ENCODE data around the gene NECAP2. TPM values are rescaled to one million over a fixed set of nuclear protein-coding genes. Genes with fewer than 3 reads are reported as not detected.
"Not testable (repeated sequence)": the region's sequence is repeated elsewhere in the genome, so short reads cannot be mapped to it uniquely, and the experiment has no call there.

The NECAP2 gene
- total and polyA plus RNA-seq, 2 of the 4 experiments (the other 2 are of a cell fraction): 80.5 to 85.1 TPM

DNA sequence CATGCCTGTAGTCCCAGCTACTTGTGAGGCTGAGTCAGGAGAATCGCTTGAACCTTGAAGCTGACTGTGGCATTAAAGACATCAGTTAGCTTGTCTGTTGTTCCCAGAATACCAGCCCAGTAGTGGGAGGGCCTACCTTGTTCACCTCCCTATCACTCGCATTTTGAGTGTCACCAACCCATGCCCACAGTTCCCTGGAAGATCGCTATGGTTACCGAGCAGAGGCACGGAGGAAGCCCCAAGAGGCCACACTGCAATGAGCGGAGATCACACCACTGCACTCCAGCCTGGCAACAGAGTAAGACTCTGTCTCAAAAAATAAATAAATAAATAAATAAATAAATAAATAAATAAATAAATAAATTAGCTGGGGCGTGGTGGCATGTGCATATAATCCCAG is 52.4 kb downstream of the NECAP2 start:
- Histone ChIP-seq H3K14ac (replicated peaks; ENCODE audit: low read depth, low read length) (peak overlapping the region; percentile 31; the same call in 1 of the 2 replicates), H3K79me1 (ENCODE audit: low read depth in 1 of 2, low read length in 2 of 2) (peaks cover 0 to 45% of the 10 kb centered on the region in 2 experiments; a peak in 2 of 4 replicates), H4K8ac (ENCODE audit: low read depth in 2 of 2, low read length in 2 of 2) (peak overlapping the region in 1 of 2 experiments; percentile 60; a peak in 1 of 4 replicates), H4K5ac (ENCODE audit: low read depth, low read length) (peak overlapping the region; percentile 53; the same call in 1 of the 2 replicates), H2BK5ac (ENCODE audit: low read depth, low read length, poor library complexity, severe bottlenecking) (peak overlapping the region; percentile 74), H2BK20ac (ENCODE audit: low read depth, low read length) (peak overlapping the region; percentile 26; the same call in 1 of the 2 replicates), H3K18ac (ENCODE audit: low read depth, low read length) (0 out of 2 replicates have a peak overlapping the region, but pooled peaks have one; percentile 28), H3K36me3 (ENCODE audit: control insufficient read depth, insufficient read depth, low read length) (peaks cover 14% of the 10 kb centered on the region)
- in situ Hi-C loops (cut with MboI; ENCODE audit: low sequenced_read_pairs); H2BK15ac ChIP-seq (ENCODE audit: low read depth, low read length); H3K9me1 ChIP-seq (ENCODE audit: insufficient read depth, low read length); H3K27ac ChIP-seq (ENCODE audit: insufficient read depth, low read length); H4K20me1 ChIP-seq (ENCODE audit: insufficient read depth, low read length); CTCF ChIA-PET; H3K56ac ChIP-seq (ENCODE audit: extremely low read depth, insufficient read depth, low read length); H2AK5ac ChIP-seq (ENCODE audit: low read depth, low read length); H4K91ac ChIP-seq (ENCODE audit: insufficient read depth, low read depth, low read length); H3K4me3 ChIP-seq (ENCODE audit: insufficient read depth, low read depth, low read length); H3K27me3 ChIP-seq (ENCODE audit: control insufficient read depth, insufficient read depth, low read length); H3K4me1 ChIP-seq (ENCODE audit: control insufficient read depth, insufficient read depth, low read length); H3K9ac ChIP-seq (ENCODE audit: low read depth, low read length); H3K23ac ChIP-seq (ENCODE audit: low read depth, low read length); intact Hi-C loops (cut with micrococcal nuclease); BruUV-seq (replicated peaks); H3K4me2 ChIP-seq (ENCODE audit: low read depth, low read length); H3K4ac ChIP-seq (ENCODE audit: low read depth, low read length); H3K9me3 ChIP-seq (ENCODE audit: control insufficient read depth, insufficient read depth, low read length); H2AFZ ChIP-seq (replicated peaks; ENCODE audit: low read length, poor library complexity); POLR2A ChIA-PET (ENCODE audit: unreplicated experiment); H2BK120ac ChIP-seq (ENCODE audit: low read depth, low read length); H2AK9ac ChIP-seq (replicated peaks; ENCODE audit: low read depth, low read length, poor library complexity); dilution Hi-C loops (cut with HindIII; ENCODE audit: low sequenced_read_pairs, unreplicated experiment): not testable (repeated sequence)
- 0 out of 2 replicates have a peak, but pooled peaks have one; percentile 13 for ATAC-seq (ENCODE audit: low read depth)
- DNase-seq: peak; percentile 4
- no CpG with 5 or more reads among the region's 7 CpGs for WGBS, 2 experiments (ENCODE audit: extremely low coverage in 2 of 2, insufficient read length in 1 of 2)

DNA sequence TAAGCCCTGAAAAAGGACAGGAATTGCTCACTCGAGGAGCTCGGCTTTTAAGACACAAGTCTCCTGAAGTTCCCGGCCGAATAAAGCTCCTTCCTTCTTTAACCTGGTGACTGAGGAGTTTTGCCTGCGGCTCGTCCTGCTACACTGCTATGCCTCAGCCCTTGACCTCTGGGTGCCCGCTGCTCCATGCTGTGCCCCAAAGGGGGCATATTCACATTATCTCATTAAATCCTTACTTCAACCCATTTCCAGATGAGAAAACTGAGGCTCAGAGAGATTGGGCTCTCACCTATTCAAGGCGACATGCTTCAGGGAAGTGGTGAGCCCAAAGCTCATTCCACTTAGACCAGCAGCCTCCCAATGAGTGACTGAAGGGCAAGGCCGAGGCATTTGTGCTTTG is 53.2 kb downstream of the NECAP2 start:
- BruUV-seq (replicated peaks); H3K27ac ChIP-seq (ENCODE audit: insufficient read depth, low read length); H4K20me1 ChIP-seq (ENCODE audit: insufficient read depth, low read length); H3K4ac ChIP-seq (ENCODE audit: low read depth, low read length); H2BK15ac ChIP-seq (ENCODE audit: low read depth, low read length); in situ Hi-C loops (cut with MboI; ENCODE audit: low sequenced_read_pairs); intact Hi-C loops (cut with micrococcal nuclease); ATAC-seq (ENCODE audit: low read depth); H4K5ac ChIP-seq (ENCODE audit: low read depth, low read length); H2AFZ ChIP-seq (replicated peaks; ENCODE audit: low read length, poor library complexity); H3K56ac ChIP-seq (ENCODE audit: extremely low read depth, insufficient read depth, low read length); POLR2A ChIA-PET (ENCODE audit: unreplicated experiment); CTCF ChIA-PET; H2BK20ac ChIP-seq (ENCODE audit: low read depth, low read length); H2BK120ac ChIP-seq (ENCODE audit: low read depth, low read length); H2AK9ac ChIP-seq (replicated peaks; ENCODE audit: low read depth, low read length, poor library complexity); H2AK5ac ChIP-seq (ENCODE audit: low read depth, low read length); H3K14ac ChIP-seq (replicated peaks; ENCODE audit: low read depth, low read length); H3K27me3 ChIP-seq (ENCODE audit: control insufficient read depth, insufficient read depth, low read length); H3K18ac ChIP-seq (ENCODE audit: low read depth, low read length); dilution Hi-C loops (cut with HindIII; ENCODE audit: low sequenced_read_pairs, unreplicated experiment); H3K9me3 ChIP-seq (ENCODE audit: control insufficient read depth, insufficient read depth, low read length); H2BK5ac ChIP-seq (ENCODE audit: low read depth, low read length, poor library complexity, severe bottlenecking); H3K9me1 ChIP-seq (ENCODE audit: insufficient read depth, low read length); H3K23ac ChIP-seq (ENCODE audit: low read depth, low read length); DNase-seq; H4K91ac ChIP-seq (ENCODE audit: insufficient read depth, low read depth, low read length); H3K9ac ChIP-seq (ENCODE audit: low read depth, low read length); H3K4me3 ChIP-seq (ENCODE audit: insufficient read depth, low read depth, low read length); H4K8ac ChIP-seq (ENCODE audit: low read depth in 2 of 2, low read length in 2 of 2); H3K4me2 ChIP-seq (ENCODE audit: low read depth, low read length); H3K4me1 ChIP-seq (ENCODE audit: control insufficient read depth, insufficient read depth, low read length): not testable (repeated sequence)
- Histone ChIP-seq H3K36me3 (ENCODE audit: control insufficient read depth, insufficient read depth, low read length) (peaks cover 14% of the 10 kb centered on the region), H3K79me1 (ENCODE audit: low read depth in 1 of 2, low read length in 2 of 2) (peaks cover 0 to 52% of the 10 kb centered on the region in 2 experiments; a peak in 2 of 4 replicates)
- WGBS, 2 experiments (ENCODE audit: extremely low coverage in 2 of 2, insufficient read length in 1 of 2): 93% methylated on average over 3 of the region's 9 CpGs; no CpG with 5 or more reads in 1 of the 2 experiments
